Erythroblast (primary cell): Measurements from ENCODE around the gene PTPRU.
A peak's percentile ranks its signal among the peaks of the same experiment; 100 is the strongest.
"Not testable (repeated sequence)": the region's sequence is repeated elsewhere in the genome, so short reads cannot be mapped to it uniquely, and the experiment has no call there.

Experiments used
- DNase-seq, 2 experiments: peaks; one replicate each; lab custom pipeline; 2025; lab: John Stamatoyannopoulos, UW
- GATA1 ChIP-seq: IDR thresholded peaks from 2 replicates; pipeline ENCODE4 v1.6.1; 2011; ENCODE audit warnings: low read depth, mild to moderate bottlenecking, control low read depth, low read length, moderate library complexity
- POLR2A ChIP-seq: IDR thresholded peaks from 2 replicates; pipeline ENCODE4 v1.6.1; 2011; ENCODE audit warnings: mild to moderate bottlenecking, low read length

Gene PTPRU

GRCh38 chr1:29232387-29232786 is 3.9 kb upstream of the PTPRU start:
- no peak for TF ChIP-seq GATA1
- no peak for TF ChIP-seq POLR2A
- no peak for DNase-seq

- TF ChIP-seq GATA1 (no peak), POLR2A (no peak)
- no peak for DNase-seq
Observed at GRCh38 chr1:29233693-29234092, 2.6 kb upstream of the PTPRU start.

GRCh38 chr1:29234471-29234870 is 1.9 kb upstream of the PTPRU start:
- DNase-seq: no peak
- no peak for TF ChIP-seq POLR2A
- TF ChIP-seq GATA1: no peak

- DNase-seq: not testable (repeated sequence)
Observed at GRCh38 chr1:29234881-29235280, 1.4 kb upstream of the PTPRU start.

- peak in 1 of 2 experiments; percentile 58 for DNase-seq
- no peak for TF ChIP-seq GATA1
- TF ChIP-seq POLR2A: no peak
Observed at GRCh38 chr1:29236712-29237128, 398 bp downstream of the PTPRU start.

- TF ChIP-seq POLR2A: no peak
- no peak for TF ChIP-seq GATA1
- DNase-seq: peak in 1 of 2 experiments; percentile 41
Observed at GRCh38 chr1:29237129-29237821, 953 bp downstream of the PTPRU start.

GRCh38 chr1:29237852-29238619 is 1.7 kb downstream of the PTPRU start:
- DNase-seq: peak in 1 of 2 experiments; percentile 34
- no peak for TF ChIP-seq POLR2A
- TF ChIP-seq GATA1: no peak

DNA sequence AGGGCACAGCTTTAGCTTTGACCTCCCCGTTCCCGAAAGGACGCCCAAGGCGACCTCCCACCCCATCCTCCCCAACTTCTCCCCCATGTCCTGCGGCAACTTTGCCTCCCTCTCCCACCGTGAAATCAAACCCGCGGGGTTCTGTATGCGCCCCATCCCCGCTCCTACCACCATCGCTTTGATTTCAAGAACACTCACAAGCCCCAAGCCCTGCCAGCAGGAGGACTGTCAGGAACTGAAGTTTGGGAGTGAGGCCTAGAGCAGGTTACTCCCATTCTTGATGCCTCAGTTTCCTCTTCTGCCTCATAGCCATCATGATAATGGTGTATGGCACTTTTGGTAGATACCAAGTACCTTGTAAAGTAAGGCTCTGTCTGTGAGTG is 2.3 kb downstream of the PTPRU start:
- DNase-seq: no peak
- no peak for TF ChIP-seq GATA1
- no peak for TF ChIP-seq POLR2A

- no peak for DNase-seq
- TF ChIP-seq GATA1 (no peak), POLR2A (no peak)
Observed at GRCh38 chr1:29239142-29239541, 2.8 kb downstream of the PTPRU start.

DNA sequence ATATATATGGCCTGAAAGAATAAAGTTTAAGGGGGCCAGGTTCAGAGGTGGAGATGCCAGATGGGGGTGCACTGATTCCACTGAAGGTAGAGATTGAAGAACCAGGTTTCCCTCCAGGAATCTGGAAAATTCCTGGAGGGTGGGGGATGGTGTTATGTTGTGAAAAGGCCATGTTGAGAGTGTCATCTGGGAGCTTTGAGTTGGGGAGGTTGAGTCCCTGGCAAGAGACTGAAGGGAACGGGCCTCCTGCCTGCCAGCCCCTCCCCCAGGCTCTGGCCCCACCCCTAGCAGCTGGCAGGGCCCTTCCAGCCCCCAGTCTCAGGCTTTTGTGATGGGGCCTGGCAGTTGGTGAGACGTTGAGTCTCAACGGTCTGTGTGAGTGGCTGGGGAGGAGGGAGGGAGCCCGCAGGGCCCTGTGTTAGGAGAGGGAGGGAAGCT is 4.1 kb downstream of the PTPRU start:
- no peak for DNase-seq
- TF ChIP-seq POLR2A (no peak), GATA1 (no peak)

DNA sequence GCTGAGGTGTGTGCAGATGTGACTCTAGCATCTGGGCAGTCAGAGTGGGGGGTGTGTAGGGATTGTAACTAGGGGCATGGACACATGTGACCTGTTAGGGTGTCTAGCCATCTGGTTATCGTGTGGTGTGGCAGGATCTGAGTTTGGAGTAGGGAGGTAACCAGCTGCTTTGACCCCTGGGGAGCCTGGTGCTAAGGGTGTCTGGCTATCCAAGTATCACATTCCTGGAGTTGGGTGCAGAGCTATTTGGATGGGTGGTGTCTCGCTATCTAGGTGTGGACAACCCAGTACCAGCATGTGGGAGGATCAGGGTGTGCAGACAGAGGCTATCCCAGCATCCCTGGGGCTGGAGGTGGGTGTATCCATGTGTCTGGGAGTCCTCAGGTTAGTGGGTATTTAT is 4.7 kb downstream of the PTPRU start:
- TF ChIP-seq GATA1: no peak
- no peak for TF ChIP-seq POLR2A
- no peak for DNase-seq

DNA sequence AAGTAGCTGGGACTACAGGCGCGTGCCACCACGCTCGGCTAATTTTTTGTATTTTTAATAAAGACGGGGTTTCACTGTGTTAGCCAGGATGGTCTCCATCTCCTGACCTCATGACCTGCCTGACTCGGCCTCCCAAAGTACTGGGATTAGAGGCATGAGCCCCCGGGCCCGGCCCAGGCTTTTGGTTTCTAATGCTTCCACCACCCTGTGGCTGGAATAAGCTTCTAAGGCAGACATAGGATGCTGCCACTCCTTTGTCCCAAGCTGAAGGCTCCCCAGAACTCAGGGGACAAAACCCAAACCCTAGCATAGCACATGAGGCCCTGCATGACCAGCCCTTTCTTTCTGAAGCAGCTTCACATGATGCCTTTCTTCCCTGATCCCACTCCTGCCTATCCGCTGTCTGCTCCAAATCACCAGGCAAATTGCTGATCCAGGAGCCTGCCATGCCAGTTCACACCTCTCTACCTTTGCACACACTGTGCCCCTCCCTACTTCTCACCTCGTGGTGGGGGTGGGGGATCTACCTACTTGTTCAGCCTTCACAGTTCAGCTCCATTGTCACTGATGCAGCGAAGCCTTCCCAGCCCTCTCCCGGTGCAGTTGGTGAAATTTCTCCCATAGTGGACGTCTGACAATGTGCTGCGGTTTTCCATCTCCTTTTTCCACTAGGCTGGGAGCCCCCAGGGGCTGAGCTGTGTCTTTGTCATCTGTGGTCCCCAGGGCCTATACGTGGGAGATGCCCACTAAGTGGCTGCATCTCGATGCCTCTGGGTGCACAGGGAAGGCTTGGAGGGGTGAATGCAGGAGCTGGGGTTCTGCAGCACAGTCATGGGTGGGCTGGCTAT is 6.9 kb downstream of the PTPRU start:
- DNase-seq: no peak
- no peak for TF ChIP-seq GATA1
- TF ChIP-seq POLR2A: no peak

DNA sequence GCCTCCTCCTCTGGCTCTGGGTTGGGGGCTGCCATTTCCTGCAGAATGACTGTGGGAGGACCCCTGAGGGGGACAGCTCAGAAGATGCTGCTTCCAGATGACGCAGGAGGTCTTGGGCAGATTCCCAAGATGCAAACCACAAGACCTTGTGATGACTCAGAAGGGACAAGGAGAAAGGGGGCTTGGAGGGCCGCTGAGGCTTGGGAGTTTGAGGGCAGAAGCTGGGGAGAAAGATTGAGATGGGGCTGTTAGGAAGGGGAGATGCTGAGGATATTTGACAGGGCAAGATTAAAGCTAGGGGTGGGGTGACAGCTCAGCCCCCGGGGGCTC is 7.5 kb downstream of the PTPRU start:
- TF ChIP-seq POLR2A (no peak), GATA1 (no peak)
- DNase-seq: no peak

- TF ChIP-seq POLR2A (no peak), GATA1 (no peak)
Observed at GRCh38 chr1:29245261-29245660, 8.9 kb downstream of the PTPRU start.

DNA sequence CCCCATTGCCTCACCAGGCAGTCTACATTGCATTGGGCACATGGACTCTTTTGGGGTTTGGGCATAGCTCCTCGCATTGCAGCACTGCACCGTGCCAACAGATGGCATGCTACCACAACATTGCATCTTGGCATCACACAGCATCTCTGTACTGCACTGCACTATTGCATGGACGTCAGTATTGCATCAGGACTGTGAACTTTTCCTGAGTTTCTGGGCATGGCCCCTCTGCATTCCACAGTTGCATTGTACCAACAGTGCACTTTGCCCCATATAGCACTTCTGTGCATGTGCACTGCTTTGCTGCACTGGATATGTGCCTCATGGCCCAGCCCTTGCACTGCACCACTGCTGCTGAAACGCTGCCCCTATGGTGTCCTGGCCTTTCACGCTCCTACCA is 9.6 kb downstream of the PTPRU start:
- no peak for DNase-seq

More at GRCh38 chr1:29245261-29245660, 8.9 kb downstream of the PTPRU start:
- DNase-seq: no peak

More for the DNA sequence above, 9.6 kb downstream of the PTPRU start:
- no peak for TF ChIP-seq POLR2A
- TF ChIP-seq GATA1: no peak
